GM19193 (cell line): Measurements from ENCODE around the gene NTPCR.

Experiments used
- POLR2A ChIP-seq: IDR thresholded peaks from 4 replicates; pipeline ENCODE4 v1.6.1; 2011; ENCODE audit not compliant: insufficient read depth, insufficient read length; ENCODE audit errors: extremely low read depth

NTPCR gene

GRCh38 chr1:232921381-232921780 is 29.0 kb upstream of the NTPCR start:
- no peak for TF ChIP-seq POLR2A

GRCh38 chr1:232922485-232922884 is 27.9 kb upstream of the NTPCR start:
- TF ChIP-seq POLR2A: no peak

GRCh38 chr1:232923739-232924386 is 26.5 kb upstream of the NTPCR start:
- TF ChIP-seq POLR2A: no peak

GRCh38 chr1:232924874-232925273 is 25.5 kb upstream of the NTPCR start:
- TF ChIP-seq POLR2A: no peak

GRCh38 chr1:232925421-232926220 is 24.8 kb upstream of the NTPCR start:
- TF ChIP-seq POLR2A: no peak

GRCh38 chr1:232927830-232928505 is 22.4 kb upstream of the NTPCR start:
- no peak for TF ChIP-seq POLR2A

- TF ChIP-seq POLR2A: no peak
These were observed 17.7 kb upstream of the NTPCR start for GRCh38 chr1:232932486-232933425.

- TF ChIP-seq POLR2A: no peak
These were observed 13.5 kb upstream of the NTPCR start for GRCh38 chr1:232936941-232937340.

- no peak for TF ChIP-seq POLR2A
These were observed 12.6 kb upstream of the NTPCR start for GRCh38 chr1:232937741-232938375.

- TF ChIP-seq POLR2A: no peak
These were observed 11.5 kb upstream of the NTPCR start for GRCh38 chr1:232938926-232939325.

GRCh38 chr1:232939748-232940147 is 10.7 kb upstream of the NTPCR start:
- TF ChIP-seq POLR2A: no peak

GRCh38 chr1:232940262-232940661 is 10.1 kb upstream of the NTPCR start:
- TF ChIP-seq POLR2A: no peak

GRCh38 chr1:232942413-232943294 is 7.8 kb upstream of the NTPCR start:
- TF ChIP-seq POLR2A: no peak
